ENCODE results near the gene RCN1.
A peak's percentile ranks its signal among the peaks of the same experiment; 100 is the strongest.
"Not testable (repeated sequence)": the region's sequence is repeated elsewhere in the genome, so short reads cannot be mapped to it uniquely, and the experiment has no call there.

The RCN1 gene

DNA sequence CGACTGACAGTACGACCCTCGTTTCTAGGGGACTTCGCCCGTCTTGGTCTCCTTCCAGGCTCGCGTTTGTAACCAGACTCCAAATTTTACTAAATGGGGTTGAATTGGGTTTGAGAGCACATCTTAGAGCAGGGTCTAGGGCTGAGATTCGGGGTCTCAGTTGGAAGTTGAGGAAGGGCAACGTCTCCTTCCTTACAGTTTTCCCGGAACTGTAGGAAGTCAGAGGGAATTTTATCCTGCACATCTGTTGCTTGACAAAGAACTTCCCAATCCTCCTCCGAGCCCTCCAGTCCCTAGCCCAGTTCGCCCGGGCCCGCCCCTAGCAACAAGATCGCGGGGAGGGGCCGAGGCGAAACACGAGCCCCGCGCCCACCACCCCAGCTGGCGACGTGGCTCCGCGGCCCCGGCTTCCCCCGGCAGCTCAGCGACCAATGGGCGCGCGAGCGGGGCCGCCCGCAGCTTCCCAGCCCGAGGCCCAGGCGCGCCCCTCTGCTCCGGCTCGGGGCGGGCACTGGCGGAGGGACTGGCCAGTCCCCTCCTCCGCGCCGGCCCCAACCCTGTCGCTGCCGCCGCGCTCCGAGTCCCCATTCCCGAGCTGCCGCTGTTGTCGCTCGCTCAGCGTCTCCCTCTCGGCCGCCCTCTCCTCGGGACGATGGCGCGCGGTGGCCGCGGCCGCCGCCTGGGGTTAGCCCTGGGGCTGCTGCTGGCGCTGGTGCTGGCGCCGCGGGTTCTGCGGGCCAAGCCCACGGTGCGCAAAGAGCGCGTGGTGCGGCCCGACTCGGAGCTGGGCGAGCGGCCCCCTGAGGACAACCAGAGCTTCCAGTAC, at the start of gene RCN1:
Gene RCN1, plus strand, starts transcription at position 530 of the 826 bp plus-strand sequence. Its CDS starts 123 bp downstream, at position 653.
- peak; percentile 66 for DNase-seq

DNA sequence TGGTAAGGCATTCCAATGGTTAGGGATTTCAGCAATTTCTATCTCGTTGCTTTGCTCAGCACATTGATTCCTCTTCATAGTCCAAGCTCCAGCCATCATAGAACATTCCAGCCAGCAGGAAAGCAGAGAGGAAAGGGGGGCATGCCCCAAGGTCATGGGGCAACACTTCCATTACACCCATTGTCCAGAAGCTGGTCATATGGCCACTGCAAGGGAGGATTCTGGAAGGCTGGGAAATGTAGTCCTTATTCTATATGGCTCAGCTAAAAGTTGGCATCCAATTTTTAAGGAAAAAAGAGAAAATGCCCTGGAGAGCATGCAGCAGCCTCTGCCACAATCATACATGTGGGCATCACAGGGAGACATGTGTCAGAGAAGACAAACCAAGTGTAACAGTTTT, 47.1 kb upstream of the RCN1 start:
- no peak for DNase-seq

DNA sequence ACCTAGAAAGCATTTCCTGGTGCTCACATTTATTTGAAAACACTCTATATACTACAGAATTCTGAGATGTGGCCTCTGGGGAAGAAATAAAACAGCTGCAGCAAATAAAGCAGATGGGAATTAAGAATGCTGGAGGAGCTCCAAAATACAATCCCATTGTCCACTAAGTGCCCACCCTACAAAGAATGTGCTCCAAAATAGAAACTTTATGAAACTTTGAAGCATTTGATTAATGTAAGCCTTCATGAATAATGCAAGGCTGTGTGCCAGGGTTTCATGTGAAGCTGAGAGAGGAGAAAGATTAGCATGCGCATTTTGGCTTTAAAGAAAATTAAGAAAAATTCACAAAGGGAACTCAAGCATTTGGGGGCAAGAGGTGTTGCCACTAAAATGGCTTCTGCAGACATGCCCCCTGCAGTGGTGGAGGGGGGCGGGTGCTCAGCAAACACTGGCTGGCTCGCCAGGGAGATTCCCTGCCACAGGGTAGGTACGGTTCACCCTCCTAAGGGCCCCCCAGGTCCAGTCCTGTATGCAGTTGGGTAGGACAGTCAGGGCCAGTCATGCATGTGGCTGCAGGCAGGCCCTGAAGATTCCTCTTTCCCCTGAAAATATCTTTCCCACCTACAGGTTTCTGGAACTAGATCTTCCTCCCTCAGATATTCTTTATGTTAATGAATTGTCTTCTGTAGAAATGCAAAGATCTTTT, 46.6 kb upstream of the RCN1 start:
- no peak for DNase-seq

DNA sequence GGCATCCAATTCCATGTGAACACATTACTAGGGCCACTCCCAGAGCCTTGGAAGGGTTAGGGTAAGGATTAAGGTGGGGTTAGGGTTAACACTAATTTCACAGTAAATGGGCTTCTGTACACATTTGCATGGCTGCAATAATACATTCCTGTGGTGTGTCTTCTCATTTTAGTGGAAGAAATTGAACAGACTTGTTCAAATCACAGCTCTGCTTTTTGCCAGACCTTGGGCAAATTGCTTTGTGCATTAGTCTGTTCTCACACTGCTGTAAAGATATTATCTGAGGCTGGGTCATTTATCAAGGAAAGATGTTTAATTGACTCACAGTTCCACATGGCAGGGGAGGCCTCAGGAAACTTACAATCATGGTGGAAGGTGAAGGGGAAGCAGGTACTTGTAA, 45.4 kb upstream of the RCN1 start:
- no peak for DNase-seq

DNA sequence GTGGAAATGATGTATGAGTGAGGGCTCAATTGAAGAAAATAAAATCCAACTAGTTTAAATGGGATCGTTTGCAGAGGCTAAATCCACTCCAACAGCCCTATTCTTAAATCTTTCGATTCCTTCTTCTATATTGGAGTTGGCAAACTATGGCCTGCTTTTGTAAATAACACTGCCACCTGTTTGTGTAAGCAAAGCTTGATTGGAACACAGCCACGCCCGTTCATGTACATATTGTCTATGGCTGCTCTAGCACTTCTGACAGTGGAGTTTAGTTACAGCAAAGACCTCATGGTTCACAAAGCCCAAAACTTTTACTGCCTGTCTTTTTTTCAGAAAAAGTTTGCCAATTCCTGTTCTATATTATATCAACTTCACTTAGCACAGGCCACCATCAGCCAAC, 40.6 kb upstream of the RCN1 start:
- DNase-seq = no peak

DNA sequence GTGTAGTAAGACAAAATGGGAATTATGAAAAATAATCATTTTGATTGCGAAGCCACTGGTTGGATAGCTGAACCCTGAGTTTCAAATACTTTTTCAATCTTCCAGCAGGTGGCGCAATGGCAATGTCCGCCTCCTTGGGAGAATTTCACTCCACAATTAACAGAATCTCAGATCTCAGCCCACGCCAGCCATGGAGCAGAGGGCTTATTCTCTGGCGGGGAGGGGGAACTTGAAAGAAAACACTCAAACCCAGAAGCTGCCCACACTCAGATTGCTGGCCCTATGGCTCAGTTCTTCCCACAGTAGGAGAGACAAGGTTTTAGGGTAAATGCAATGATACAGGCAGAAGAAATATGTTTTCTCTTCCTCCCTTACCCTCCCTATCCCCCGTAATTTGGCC, 38.7 kb upstream of the RCN1 start:
- peak; percentile 13 for DNase-seq

DNA sequence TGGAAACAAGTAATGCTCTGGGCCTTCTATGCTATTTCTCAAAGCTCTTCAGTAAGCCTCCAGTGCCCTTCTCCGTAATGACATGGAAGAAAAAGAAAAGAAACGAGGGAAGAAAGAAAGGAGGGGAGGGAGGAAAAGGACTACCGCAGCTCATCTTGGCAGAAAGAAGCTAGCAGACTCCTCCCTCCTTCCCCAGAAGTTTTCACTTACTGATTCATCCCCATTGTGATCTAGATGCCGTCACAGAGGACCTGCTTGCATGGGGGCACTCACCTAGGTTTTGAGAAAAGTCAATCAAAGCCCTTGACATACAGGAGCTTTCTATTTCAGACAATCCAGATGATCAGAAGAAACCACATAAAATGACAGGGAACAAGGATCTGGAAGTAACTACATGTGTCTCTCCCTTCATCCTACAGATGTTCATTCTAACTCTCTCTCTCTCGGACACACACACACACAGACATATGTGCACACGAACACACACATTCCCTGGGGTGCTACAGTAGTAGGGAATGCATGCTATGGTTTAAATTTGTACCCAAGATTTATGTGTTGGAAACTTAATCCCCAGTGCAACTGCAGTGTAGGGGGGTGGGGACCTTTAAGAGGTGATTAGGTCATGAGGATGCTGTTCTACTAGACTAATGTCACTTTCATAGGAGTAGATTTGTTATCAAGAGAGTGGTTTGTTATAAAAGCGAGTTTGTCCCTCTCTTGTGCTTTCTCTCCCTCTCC, 37.6 kb upstream of the RCN1 start:
- no peak for DNase-seq

DNA sequence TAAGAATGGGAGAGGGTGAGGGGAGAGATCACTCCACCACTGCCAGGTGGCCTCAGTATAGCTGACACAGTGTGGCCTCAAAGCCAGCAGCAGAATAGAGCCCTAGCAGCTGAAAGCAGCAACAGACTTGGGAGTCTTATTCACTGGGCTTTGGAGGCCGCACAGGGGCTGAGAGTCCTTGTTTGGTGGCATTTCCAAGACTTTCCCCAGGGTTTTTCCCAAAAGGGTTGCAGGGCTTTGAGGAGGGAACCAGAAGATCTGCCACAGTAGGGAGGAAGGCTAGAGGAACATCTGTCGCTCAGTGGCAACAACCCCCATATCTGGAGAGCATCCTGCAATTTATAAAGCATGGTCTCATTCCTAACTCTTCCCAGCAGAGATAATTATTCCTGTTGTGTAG, 35.0 kb upstream of the RCN1 start:
- no peak for DNase-seq

DNA sequence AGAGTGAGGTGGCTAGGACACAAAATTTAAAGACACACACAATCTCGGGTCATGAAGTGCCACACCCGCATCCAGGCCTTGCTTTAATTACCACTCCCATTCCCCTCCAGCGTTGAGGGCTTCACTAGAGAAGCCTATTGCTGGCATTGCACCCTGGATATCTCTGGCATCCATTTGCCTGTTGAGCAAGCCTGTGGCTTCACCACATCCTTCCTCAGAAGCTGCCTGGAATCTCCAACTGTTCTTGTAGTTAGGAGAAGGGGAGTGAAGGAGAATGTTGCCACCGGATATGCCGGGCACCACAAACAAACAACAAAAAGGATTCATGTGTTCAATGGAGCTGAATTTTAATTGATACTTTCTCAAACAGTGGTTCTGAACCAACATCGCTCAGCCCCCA, 34.4 kb upstream of the RCN1 start:
- no peak for DNase-seq

DNA sequence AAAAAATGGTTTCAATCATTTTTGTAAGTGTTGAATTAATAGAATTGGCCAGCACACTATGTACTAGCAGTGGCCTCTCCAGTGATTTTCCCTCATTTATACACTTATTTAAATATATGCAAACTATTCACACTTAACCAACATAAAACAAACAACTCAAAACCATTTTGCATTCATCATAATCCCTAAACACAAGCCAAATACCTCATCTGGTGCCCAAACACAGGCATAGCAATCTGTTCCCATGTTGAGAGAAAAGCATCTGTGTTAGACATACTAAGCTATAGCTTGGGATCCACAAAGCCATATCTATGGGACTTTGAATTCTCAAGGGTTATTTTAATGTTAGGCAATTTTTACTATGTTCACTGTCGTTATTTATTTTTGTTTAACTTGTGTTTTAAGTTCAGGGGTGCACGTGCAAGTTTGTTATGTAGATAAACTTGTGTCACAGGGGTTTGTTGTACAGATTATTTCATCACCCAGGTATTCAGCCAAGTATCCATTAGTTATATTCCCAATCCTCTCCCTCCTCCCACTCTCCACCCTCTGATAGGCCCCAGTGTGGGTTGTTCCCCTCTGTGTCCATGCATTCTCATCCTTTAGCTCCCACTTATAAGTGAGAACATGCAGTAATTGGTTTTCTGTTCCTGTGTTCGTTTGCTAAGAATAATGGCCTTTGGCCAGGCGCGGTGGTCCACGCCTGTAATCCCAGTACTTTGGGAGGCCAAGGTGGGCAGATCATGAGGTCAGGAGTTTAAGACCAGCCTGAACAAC, 31.0 kb upstream of the RCN1 start:
- DNase-seq = no peak

DNA sequence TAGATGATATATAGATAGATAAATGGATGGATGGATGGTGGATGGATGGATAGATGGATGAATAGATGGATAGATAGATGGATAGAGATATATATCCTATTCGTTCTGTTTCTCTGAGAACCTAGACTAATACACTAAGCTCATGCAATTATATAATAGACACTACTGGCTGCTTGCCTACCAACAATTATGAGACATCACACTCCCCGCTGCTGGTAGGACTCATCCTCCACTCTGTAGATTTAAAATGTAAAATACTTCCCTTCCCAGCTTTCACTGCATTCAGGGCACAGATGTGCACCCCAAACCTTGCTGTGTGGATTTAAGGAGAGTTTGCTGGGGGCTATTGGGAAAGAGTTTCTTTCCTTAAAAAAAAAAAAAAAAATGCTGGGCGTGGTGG, 28.3 kb upstream of the RCN1 start:
- DNase-seq = no peak

DNA sequence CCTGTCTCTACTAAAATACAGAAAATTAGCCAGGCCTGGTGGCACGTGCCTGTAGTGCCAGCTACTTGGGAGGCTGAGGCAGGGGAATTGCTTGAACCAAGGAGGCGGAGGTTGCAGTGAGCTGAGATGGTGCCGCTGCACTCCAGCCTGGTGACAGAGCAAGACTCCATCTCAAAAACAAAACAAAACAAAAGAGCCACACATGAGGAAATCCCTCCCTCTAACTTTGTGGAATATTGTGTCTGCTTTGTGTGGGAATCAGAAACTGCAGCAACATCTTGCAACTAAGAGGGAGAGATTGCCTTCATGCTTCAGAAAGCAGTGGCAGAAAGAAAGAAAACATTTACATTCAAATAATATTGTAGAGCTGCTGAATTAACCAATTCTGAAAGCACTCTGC, 27.8 kb upstream of the RCN1 start:
- not testable (repeated sequence) for DNase-seq

DNA sequence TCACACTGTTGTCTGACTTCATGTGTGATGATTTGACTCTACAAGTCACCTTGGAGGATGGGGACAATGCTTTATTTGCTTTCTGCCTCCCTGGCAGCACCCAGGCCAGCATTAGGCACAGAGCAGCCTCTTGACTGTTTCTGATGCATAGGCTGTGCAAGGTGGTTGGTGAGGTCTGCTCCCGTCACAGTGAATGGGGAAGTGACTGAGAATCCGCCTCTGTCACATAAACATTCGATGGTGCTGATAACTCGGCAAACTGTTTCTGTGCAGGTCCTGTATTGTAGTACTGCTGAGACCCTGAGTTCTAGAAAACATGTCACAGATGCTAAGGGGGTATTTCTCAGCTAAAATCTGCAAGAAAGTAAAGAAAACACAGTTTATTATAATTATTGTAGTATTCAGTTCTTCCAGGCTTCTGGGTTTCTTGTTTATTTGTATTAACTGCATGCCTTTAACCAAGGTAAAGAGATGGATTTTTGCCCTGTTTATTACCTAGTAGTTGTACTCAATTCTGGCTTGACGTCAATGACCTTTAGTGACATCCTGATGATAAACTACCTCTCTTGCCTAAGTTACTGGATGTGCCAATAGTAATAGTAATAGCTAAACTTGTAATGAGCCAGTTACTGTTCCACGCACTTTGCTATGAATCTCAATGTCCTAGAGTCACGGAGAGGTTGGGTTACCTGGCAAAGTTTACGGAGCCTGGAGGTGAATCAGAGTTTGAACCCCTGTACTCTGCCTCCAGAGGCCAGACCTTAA, 24.8 kb upstream of the RCN1 start:
- no peak for DNase-seq

DNA sequence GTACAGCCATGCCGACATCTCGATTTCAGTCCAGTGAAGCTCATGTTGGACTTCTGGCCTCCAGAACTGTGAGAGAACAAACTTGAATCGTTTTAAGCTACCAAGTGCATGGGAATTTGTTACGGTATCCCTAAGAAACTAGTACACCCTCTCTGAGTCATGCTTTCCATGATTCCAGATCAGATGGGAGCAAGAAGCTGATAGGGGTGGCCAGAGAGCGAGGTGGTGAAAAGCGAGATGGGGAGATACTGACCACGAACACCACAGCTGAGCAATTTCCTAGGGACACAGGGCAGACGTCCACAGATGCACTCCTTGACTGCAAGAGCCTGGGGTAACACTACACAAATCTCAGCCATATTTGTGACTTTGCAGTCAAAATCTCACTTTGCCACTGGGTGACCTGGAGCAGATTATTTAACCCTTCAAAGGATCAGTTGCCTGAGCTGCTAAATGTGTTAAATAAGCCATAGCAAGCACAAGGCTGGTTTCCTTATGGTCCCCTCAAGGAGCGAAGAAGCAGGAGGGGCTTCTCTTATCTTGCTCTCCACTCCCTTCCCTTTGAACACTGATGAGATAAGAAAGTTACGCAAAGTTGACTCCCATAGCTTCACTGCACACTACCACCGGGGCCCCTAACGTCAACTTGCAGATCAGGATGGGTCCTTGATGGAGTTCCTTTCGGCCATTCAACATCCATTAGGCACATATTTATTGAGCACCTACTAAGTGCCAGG, 22.6 kb upstream of the RCN1 start:
- no peak for DNase-seq

DNA sequence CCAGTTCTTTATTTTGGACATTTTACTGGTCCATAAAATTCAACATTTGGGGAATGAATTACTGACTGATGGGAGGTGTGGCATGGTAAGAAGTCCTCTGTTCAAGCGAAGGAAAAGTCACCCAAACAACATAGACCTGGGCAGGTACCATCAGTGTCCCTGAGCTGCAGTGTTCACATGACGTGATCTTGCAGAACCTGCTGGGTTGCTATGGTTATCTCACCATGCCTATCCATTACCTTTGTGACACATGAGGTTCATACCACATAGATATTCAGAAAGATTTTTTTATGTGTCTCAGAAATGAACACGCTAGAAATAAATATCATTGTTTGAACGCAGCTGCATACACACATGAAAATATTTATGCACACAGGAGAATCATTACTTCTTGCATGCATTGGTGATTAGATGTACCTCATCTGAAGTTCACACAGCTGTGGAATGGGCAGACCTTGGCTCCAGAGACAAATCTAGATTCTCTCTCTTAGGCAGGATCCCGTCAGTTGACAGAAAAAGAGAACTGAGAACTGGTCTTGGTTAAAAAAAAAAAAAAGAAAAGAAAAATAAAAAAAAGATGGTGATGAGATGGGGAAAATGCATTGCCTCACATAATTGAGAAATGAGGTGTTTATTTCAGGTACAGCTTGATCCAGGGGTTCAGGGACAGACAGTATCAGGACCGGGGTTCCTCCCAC, 21.4 kb upstream of the RCN1 start:
- no peak for DNase-seq

DNA sequence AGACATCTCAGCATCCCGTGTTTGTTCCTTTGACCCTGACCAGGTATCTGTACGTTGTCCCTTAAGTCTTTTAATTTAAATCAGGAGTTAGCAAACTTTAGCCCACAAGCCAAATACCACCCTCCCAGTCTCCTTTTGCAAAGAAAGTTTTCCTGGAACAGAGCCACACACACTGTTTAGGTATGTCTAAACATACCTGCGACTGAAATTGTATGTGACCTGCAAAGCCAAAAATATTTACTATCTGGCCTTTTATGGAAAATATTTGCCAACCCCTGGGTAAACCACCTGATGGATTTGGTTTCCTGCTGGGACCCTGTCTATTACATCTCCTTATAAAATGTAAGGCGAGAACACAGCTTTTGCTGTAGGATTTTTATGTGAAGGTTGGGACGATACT, 20.2 kb upstream of the RCN1 start:
- DNase-seq = no peak

DNA sequence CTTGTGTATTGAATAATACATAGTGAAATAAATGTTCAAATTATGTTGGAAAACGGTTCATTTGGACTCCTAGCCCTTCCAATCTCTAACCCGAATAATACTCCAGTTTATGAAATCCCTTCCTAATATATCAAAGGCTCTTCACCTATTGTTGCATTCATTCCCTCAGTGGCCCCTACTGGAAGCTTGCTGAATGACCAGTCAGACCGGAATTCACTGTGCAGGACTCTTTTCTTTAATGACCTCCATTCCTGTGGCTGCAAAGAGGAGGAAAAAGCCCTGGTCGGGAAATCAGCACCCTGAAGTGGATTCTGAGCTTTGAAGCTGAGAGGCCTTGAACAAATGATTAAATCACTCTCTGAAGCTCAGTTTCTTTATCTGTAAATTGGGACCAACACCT, 19.1 kb upstream of the RCN1 start:
- no peak for DNase-seq

DNA sequence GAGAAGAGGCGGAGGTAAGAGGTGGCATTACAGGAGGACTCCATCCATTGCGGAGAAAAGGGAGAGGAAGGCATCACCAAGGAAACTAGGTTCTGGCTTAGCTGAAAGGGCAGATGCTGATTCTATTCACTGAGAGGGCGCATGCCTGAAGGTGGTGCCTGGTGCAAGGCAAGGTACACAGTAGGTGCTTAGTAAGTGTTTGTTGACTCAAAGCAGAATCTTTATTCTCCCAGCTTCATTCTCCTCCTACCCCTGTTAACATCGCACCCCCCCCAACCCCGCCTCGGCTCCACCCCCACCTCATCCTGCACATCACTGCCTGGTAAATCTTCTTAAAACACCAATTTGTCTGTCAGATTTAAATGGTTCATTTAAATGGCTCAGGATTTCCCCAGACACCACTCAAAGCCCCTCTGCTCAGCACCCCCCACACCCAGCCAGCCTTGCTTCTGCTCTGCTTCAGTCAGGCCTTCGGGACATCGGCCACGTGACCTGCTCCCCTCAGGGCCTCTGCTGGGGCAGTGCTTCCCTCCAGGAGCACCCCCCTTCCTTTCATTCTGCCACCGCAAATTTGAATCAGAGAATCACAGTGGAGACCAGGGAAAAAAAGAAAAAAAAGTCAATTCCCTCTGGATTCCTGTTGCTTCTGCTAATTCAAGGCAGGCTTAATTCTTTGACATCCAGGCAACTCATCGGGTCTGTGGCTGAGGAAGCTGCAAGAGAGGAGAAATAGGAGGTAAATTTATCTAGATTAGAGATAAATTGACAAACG, 17.8 kb upstream of the RCN1 start:
- no peak for DNase-seq

DNA sequence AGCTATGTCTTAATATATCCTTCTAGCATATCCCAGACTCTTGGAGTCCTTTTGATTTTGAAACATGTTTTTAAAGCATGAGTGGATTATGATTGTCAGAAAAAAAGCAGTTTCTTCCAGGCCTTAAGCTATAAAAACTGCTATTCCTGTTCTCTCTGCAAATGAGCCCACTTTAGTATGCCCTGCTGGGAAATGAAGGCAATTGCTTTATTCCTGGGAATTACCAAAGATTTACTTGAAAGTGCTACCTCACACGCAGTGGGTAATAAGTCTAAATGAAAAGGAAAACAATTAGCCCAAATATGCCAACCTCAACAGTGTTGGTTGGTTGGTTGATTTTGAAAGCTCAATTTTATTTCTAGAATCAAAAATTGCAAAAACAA, 17.2 kb upstream of the RCN1 start:
- DNase-seq = no peak

DNA sequence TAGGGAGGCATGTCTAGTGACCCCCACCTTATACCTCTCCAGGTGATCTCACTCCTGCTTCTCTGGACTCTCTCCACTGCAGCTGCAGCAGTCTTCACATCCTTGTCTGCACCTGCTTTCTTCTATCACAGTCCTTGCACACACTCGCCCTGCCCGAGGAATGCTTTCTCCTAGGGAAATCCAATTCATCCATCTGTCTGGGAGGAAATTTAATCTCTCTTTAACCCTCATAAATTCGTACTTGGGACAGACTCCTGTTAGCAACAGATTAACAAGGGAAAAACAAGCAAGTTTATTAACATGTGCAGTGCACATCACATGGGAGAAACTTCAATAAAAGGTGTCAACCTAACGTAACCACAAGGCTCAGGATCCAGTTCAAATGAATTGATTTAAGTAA, 11.3 kb upstream of the RCN1 start:
- no peak for DNase-seq

Data from T1000 (cell line).